Kidney (tissue), 14 donors: ENCODE results near the gene SPATA31E1. TPM values are rescaled to one million over a fixed set of nuclear protein-coding genes. Genes with fewer than 3 reads are reported as not detected.

Source experiments
- DNase-seq, 5 donors: peaks; one replicate each; pipeline ENCODE4 v3.0.0-alpha.2; 2013 to 2020
- FAIRE-seq: peaks from 2 replicates; lab custom pipeline; 2012; peaks lifted over from hg19 to GRCh38; lab: Jason Lieb, UNC
- H3K27ac ChIP-seq, 2 donors: one replicate each; pipeline ENCODE4 v1.7.0; 2013; ENCODE audit warnings: low read depth in 2 of 2, low read length in 2 of 2, inconsistent platforms in 1 of 2
- H3K27me3 ChIP-seq: one replicate; pipeline ENCODE4 v1.7.1; 2013; ENCODE audit warnings: low read length, inconsistent platforms; ENCODE audit not compliant: control insufficient read depth, insufficient read depth
- H3K36me3 ChIP-seq, 3 donors: one replicate each; pipeline versions ENCODE4 v1.7.0 to v1.7.1; 2013; ENCODE audit warnings: low read length in 3 of 3, control low read depth in 1 of 3, inconsistent platforms in 1 of 3; ENCODE audit not compliant: insufficient read depth in 3 of 3, control insufficient read depth in 2 of 3
- H3K4me1 ChIP-seq, 3 donors: one replicate each; pipeline versions ENCODE4 v1.7.0 to v1.7.1; 2013; ENCODE audit warnings: low read length in 3 of 3, inconsistent platforms in 1 of 3, low read depth in 1 of 3; ENCODE audit not compliant: control insufficient read depth in 2 of 3, insufficient read depth in 2 of 3
- H3K4me3 ChIP-seq, 3 donors: one replicate each; pipeline versions ENCODE4 v1.7.0 to v1.8.1; 2013; ENCODE audit warnings: low read length in 3 of 3, control low read depth in 1 of 3, inconsistent platforms in 1 of 3
- H3K9ac ChIP-seq, 3 donors: one replicate each; pipeline versions ENCODE4 v1.7.0 to v1.7.1; 2013; ENCODE audit warnings: low read length in 3 of 3, control low read depth in 1 of 3, inconsistent platforms in 1 of 3
- H3K9me3 ChIP-seq, 3 donors: one replicate each; pipeline versions ENCODE4 v1.7.0 to v1.7.1; 2013; ENCODE audit warnings: low read length in 3 of 3, control low read depth in 1 of 3, inconsistent platforms in 1 of 3; ENCODE audit not compliant: control insufficient read depth in 2 of 3, insufficient read depth in 1 of 3
- CTCF ChIP-seq: IDR thresholded peaks from 3 replicates; pipeline ENCODE4 v1.5.1; 2012; ENCODE audit warnings: mild to moderate bottlenecking, moderate library complexity, borderline replicate concordance; ENCODE audit not compliant: insufficient read depth; ENCODE audit errors: extremely low read depth
- intact Hi-C: fragments of 100-400 bp; cut with DNase I; formaldehyde crosslinking; loops from one replicate; pipeline ENCODE4 v1.11.1; 2022
- polyA plus RNA-seq: library from polyadenylated mRNA; stranded (reverse); fragments of 350-450 nt; fragmentation: Illumina TruSeq; extraction: RNeasy Lipid Tissue Mini Kit (QIAGEN cat#74804); gene quantifications from one replicate; pipeline ENCODE4 v1.2.3, GENCODE V29; 2014; ENCODE audit warnings: low read depth, low replicate concordance; ENCODE audit not compliant: insufficient read depth
- total RNA-seq: library from RNA; stranded (reverse); fragmentation: NEBNext Ultra II Directional; extraction: Animal tissue kit (Norgen Biotek cat#: 25700); gene quantifications from one replicate; pipeline ENCODE4 v1.2.1, GENCODE V29; 2021
- donor health status: control.
- donor health status: control.
- donor health status: control.
- donor health status: control.
- donor health status: control.
- donor health status: DM: yes; HTN: yes; CAD: no.
- donor health status: Normal renal cell carcinoma (clear cell type).

Gene SPATA31E1
- total and polyA plus RNA-seq, 2 donors from 2014 or later = not detected

- FAIRE-seq = no peak
- H3K9ac ChIP-seq = no peak overlapping the region
- DNase-seq = no peak
- no peak for TF ChIP-seq CTCF
- intact Hi-C loops = no loop called here
- H3K27me3 ChIP-seq = no peaks in the 10 kb centered on the region
- no peaks in the 10 kb centered on the region for H3K36me3 ChIP-seq
- H3K27ac ChIP-seq = no peak overlapping the region
- H3K4me1 ChIP-seq = no peaks in the 10 kb centered on the region
- no peaks in the 10 kb centered on the region for H3K9me3 ChIP-seq
- no peak overlapping the region for H3K4me3 ChIP-seq
Measured at GRCh38 chr9:87836951-87837705, 45.5 kb upstream of the SPATA31E1 start.

- FAIRE-seq (no peak), DNase-seq (no peak)
- TF ChIP-seq CTCF = no peak
Measured at GRCh38 chr9:87840134-87840533, 42.5 kb upstream of the SPATA31E1 start.

GRCh38 chr9:87842878-87843585 lies 39.6 kb upstream of the SPATA31E1 start:
- Histone ChIP-seq H3K9ac (no peak overlapping the region), H3K9me3 (no peaks in the 10 kb centered on the region), H3K27me3 (no peaks in the 10 kb centered on the region), H3K27ac (no peak overlapping the region), H3K4me1 (no peaks in the 10 kb centered on the region), H3K4me3 (no peak overlapping the region), H3K36me3 (no peaks in the 10 kb centered on the region)
- intact Hi-C loops = no loop called here
- no peak for TF ChIP-seq CTCF
- DNase-seq = no peak
- FAIRE-seq = no peak

More at GRCh38 chr9:87840134-87840533, 42.5 kb upstream of the SPATA31E1 start:
- no peak overlapping the region for H3K27ac ChIP-seq
- H3K4me3 ChIP-seq = no peak overlapping the region
- no peaks in the 10 kb centered on the region for H3K27me3 ChIP-seq
- no peaks in the 10 kb centered on the region for H3K4me1 ChIP-seq
- intact Hi-C loops = no loop called here
- H3K9ac ChIP-seq = no peak overlapping the region
- H3K36me3 ChIP-seq = no peaks in the 10 kb centered on the region
- no peaks in the 10 kb centered on the region for H3K9me3 ChIP-seq
